Measurements from ENCODE around the gene ATM. TPM values are rescaled to one million over a fixed set of nuclear protein-coding genes. Genes with fewer than 3 reads are reported as not detected.
"Not testable (repeated sequence)": the region's sequence is repeated elsewhere in the genome, so short reads cannot be mapped to it uniquely, and the experiment has no call there.

ATM gene
- polyA plus RNA-seq, 2 donors: 6.6 to 8.3 TPM

GRCh38 chr11:108373505-108373904, 150.6 kb downstream of the ATM start:
- H3K27ac ChIP-seq (ENCODE audit: low read depth in 2 of 2, low read length in 1 of 2); H3K4me3 ChIP-seq (ENCODE audit: low read depth in 1 of 2, low read length in 2 of 2); H3K36me3 ChIP-seq (ENCODE audit: control insufficient read depth in 2 of 2, insufficient read depth in 2 of 2, low read length in 1 of 2); H3K27me3 ChIP-seq (ENCODE audit: control insufficient read depth in 1 of 2, insufficient read depth in 2 of 2, low read length in 2 of 2); H3K4me1 ChIP-seq (ENCODE audit: control insufficient read depth in 2 of 2, insufficient read depth in 2 of 2, low read length in 1 of 2); H3K9me3 ChIP-seq (ENCODE audit: control insufficient read depth in 2 of 2, insufficient read depth in 1 of 2, low read depth in 1 of 2, low read length in 1 of 2): not testable (repeated sequence)
- WGBS, 2 donors: 94 to 95% methylated on average over 24 of the region's 24 CpGs

- no peaks in the 10 kb centered on the region for H3K9me3 ChIP-seq (ENCODE audit: control insufficient read depth in 2 of 2, insufficient read depth in 1 of 2, low read depth in 1 of 2, low read length in 1 of 2)
- no peaks in the 10 kb centered on the region for H3K27me3 ChIP-seq (ENCODE audit: control insufficient read depth in 1 of 2, insufficient read depth in 2 of 2, low read length in 2 of 2)
- H3K4me1 ChIP-seq (ENCODE audit: control insufficient read depth in 2 of 2, insufficient read depth in 2 of 2, low read length in 1 of 2): no peaks in the 10 kb centered on the region
- 80 to 87% methylated on average over 5 of the region's 5 CpGs for WGBS, 2 donors
- H3K36me3 ChIP-seq (ENCODE audit: control insufficient read depth in 2 of 2, insufficient read depth in 2 of 2, low read length in 1 of 2): no peaks in the 10 kb centered on the region
- no peak overlapping the region for H3K27ac ChIP-seq (ENCODE audit: low read depth in 2 of 2, low read length in 1 of 2)
- no peak overlapping the region for H3K4me3 ChIP-seq (ENCODE audit: low read depth in 1 of 2, low read length in 2 of 2)
Measured at GRCh38 chr11:108388576-108388975, 165.7 kb downstream of the ATM start.

GRCh38 chr11:108392353-108392752, 169.5 kb downstream of the ATM start:
- no peaks in the 10 kb centered on the region for H3K4me1 ChIP-seq (ENCODE audit: control insufficient read depth in 2 of 2, insufficient read depth in 2 of 2, low read length in 1 of 2)
- no peaks in the 10 kb centered on the region for H3K9me3 ChIP-seq (ENCODE audit: control insufficient read depth in 2 of 2, insufficient read depth in 1 of 2, low read depth in 1 of 2, low read length in 1 of 2)
- no peaks in the 10 kb centered on the region for H3K27me3 ChIP-seq (ENCODE audit: control insufficient read depth in 1 of 2, insufficient read depth in 2 of 2, low read length in 2 of 2)
- H3K36me3 ChIP-seq (ENCODE audit: control insufficient read depth in 2 of 2, insufficient read depth in 2 of 2, low read length in 1 of 2): no peaks in the 10 kb centered on the region
- H3K27ac ChIP-seq (ENCODE audit: low read depth in 2 of 2, low read length in 1 of 2): no peak overlapping the region
- 93 to 94% methylated on average over 1 of the region's 1 CpG for WGBS, 2 donors
- no peak overlapping the region for H3K4me3 ChIP-seq (ENCODE audit: low read depth in 1 of 2, low read length in 2 of 2)

- Histone ChIP-seq H3K27me3 (ENCODE audit: control insufficient read depth in 1 of 2, insufficient read depth in 2 of 2, low read length in 2 of 2) (no peaks in the 10 kb centered on the region), H3K36me3 (ENCODE audit: control insufficient read depth in 2 of 2, insufficient read depth in 2 of 2, low read length in 1 of 2) (no peaks in the 10 kb centered on the region), H3K9me3 (ENCODE audit: control insufficient read depth in 2 of 2, insufficient read depth in 1 of 2, low read depth in 1 of 2, low read length in 1 of 2) (no peaks in the 10 kb centered on the region), H3K4me3 (ENCODE audit: low read depth in 1 of 2, low read length in 2 of 2) (no peak overlapping the region), H3K4me1 (ENCODE audit: control insufficient read depth in 2 of 2, insufficient read depth in 2 of 2, low read length in 1 of 2) (no peaks in the 10 kb centered on the region), H3K27ac (ENCODE audit: low read depth in 2 of 2, low read length in 1 of 2) (no peak overlapping the region)
- WGBS, 2 donors: 22 to 34% methylated on average over 1 of the region's 1 CpG
Measured at GRCh38 chr11:108393046-108393445, 170.2 kb downstream of the ATM start.

- WGBS, 2 donors: 91 to 93% methylated on average over 4 of the region's 4 CpGs
- Histone ChIP-seq H3K27me3 (ENCODE audit: control insufficient read depth in 1 of 2, insufficient read depth in 2 of 2, low read length in 2 of 2) (no peaks in the 10 kb centered on the region), H3K9me3 (ENCODE audit: control insufficient read depth in 2 of 2, insufficient read depth in 1 of 2, low read depth in 1 of 2, low read length in 1 of 2) (no peaks in the 10 kb centered on the region), H3K4me1 (ENCODE audit: control insufficient read depth in 2 of 2, insufficient read depth in 2 of 2, low read length in 1 of 2) (no peaks in the 10 kb centered on the region), H3K4me3 (ENCODE audit: low read depth in 1 of 2, low read length in 2 of 2) (no peak overlapping the region), H3K27ac (ENCODE audit: low read depth in 2 of 2, low read length in 1 of 2) (no peak overlapping the region), H3K36me3 (ENCODE audit: control insufficient read depth in 2 of 2, insufficient read depth in 2 of 2, low read length in 1 of 2) (no peaks in the 10 kb centered on the region)
Measured at GRCh38 chr11:108394744-108395284, 171.9 kb downstream of the ATM start.

- H3K27ac ChIP-seq (ENCODE audit: low read depth in 2 of 2, low read length in 1 of 2); H3K36me3 ChIP-seq (ENCODE audit: control insufficient read depth in 2 of 2, insufficient read depth in 2 of 2, low read length in 1 of 2); H3K9me3 ChIP-seq (ENCODE audit: control insufficient read depth in 2 of 2, insufficient read depth in 1 of 2, low read depth in 1 of 2, low read length in 1 of 2); H3K4me1 ChIP-seq (ENCODE audit: control insufficient read depth in 2 of 2, insufficient read depth in 2 of 2, low read length in 1 of 2); H3K27me3 ChIP-seq (ENCODE audit: control insufficient read depth in 1 of 2, insufficient read depth in 2 of 2, low read length in 2 of 2); H3K4me3 ChIP-seq (ENCODE audit: low read depth in 1 of 2, low read length in 2 of 2): not testable (repeated sequence)
- 94 to 95% methylated on average over 6 of the region's 6 CpGs for WGBS, 2 donors
Measured at GRCh38 chr11:108396672-108397071, 173.8 kb downstream of the ATM start.

- WGBS, 2 donors: 78 to 81% methylated on average over 6 of the region's 6 CpGs
- Histone ChIP-seq H3K27me3 (ENCODE audit: control insufficient read depth in 1 of 2, insufficient read depth in 2 of 2, low read length in 2 of 2) (no peaks in the 10 kb centered on the region), H3K9me3 (ENCODE audit: control insufficient read depth in 2 of 2, insufficient read depth in 1 of 2, low read depth in 1 of 2, low read length in 1 of 2) (no peaks in the 10 kb centered on the region)
Measured at GRCh38 chr11:108398439-108398838, 175.6 kb downstream of the ATM start.

GRCh38 chr11:108402241-108402640, 179.4 kb downstream of the ATM start:
- H3K27ac ChIP-seq (ENCODE audit: low read depth in 2 of 2, low read length in 1 of 2): no peak overlapping the region
- H3K36me3 ChIP-seq (ENCODE audit: control insufficient read depth in 2 of 2, insufficient read depth in 2 of 2, low read length in 1 of 2): no peaks in the 10 kb centered on the region
- H3K4me3 ChIP-seq (ENCODE audit: low read depth in 1 of 2, low read length in 2 of 2): no peak overlapping the region
- H3K9me3 ChIP-seq (ENCODE audit: control insufficient read depth in 2 of 2, insufficient read depth in 1 of 2, low read depth in 1 of 2, low read length in 1 of 2): no peaks in the 10 kb centered on the region
- 100% methylated on average over 1 of the region's 1 CpG for WGBS, 2 donors
- H3K4me1 ChIP-seq (ENCODE audit: control insufficient read depth in 2 of 2, insufficient read depth in 2 of 2, low read length in 1 of 2): no peaks in the 10 kb centered on the region
- no peaks in the 10 kb centered on the region for H3K27me3 ChIP-seq (ENCODE audit: control insufficient read depth in 1 of 2, insufficient read depth in 2 of 2, low read length in 2 of 2)

More at GRCh38 chr11:108398439-108398838, 175.6 kb downstream of the ATM start:
- Histone ChIP-seq H3K4me1 (ENCODE audit: control insufficient read depth in 2 of 2, insufficient read depth in 2 of 2, low read length in 1 of 2) (no peaks in the 10 kb centered on the region), H3K4me3 (ENCODE audit: low read depth in 1 of 2, low read length in 2 of 2) (no peak overlapping the region), H3K36me3 (ENCODE audit: control insufficient read depth in 2 of 2, insufficient read depth in 2 of 2, low read length in 1 of 2) (no peaks in the 10 kb centered on the region), H3K27ac (ENCODE audit: low read depth in 2 of 2, low read length in 1 of 2) (no peak overlapping the region)

GRCh38 chr11:108403052-108403451, 180.2 kb downstream of the ATM start:
- Histone ChIP-seq H3K4me3 (ENCODE audit: low read depth in 1 of 2, low read length in 2 of 2) (no peak overlapping the region), H3K4me1 (ENCODE audit: control insufficient read depth in 2 of 2, insufficient read depth in 2 of 2, low read length in 1 of 2) (no peaks in the 10 kb centered on the region), H3K27me3 (ENCODE audit: control insufficient read depth in 1 of 2, insufficient read depth in 2 of 2, low read length in 2 of 2) (no peaks in the 10 kb centered on the region), H3K36me3 (ENCODE audit: control insufficient read depth in 2 of 2, insufficient read depth in 2 of 2, low read length in 1 of 2) (no peaks in the 10 kb centered on the region), H3K27ac (ENCODE audit: low read depth in 2 of 2, low read length in 1 of 2) (no peak overlapping the region), H3K9me3 (ENCODE audit: control insufficient read depth in 2 of 2, insufficient read depth in 1 of 2, low read depth in 1 of 2, low read length in 1 of 2) (no peaks in the 10 kb centered on the region)
- 43 to 53% methylated on average over 1 of the region's 1 CpG for WGBS, 2 donors

GRCh38 chr11:108405706-108406105, 182.8 kb downstream of the ATM start:
- Histone ChIP-seq H3K27ac (ENCODE audit: low read depth in 2 of 2, low read length in 1 of 2) (no peak overlapping the region), H3K4me3 (ENCODE audit: low read depth in 1 of 2, low read length in 2 of 2) (no peak overlapping the region), H3K9me3 (ENCODE audit: control insufficient read depth in 2 of 2, insufficient read depth in 1 of 2, low read depth in 1 of 2, low read length in 1 of 2) (no peaks in the 10 kb centered on the region), H3K27me3 (ENCODE audit: control insufficient read depth in 1 of 2, insufficient read depth in 2 of 2, low read length in 2 of 2) (no peaks in the 10 kb centered on the region), H3K4me1 (ENCODE audit: control insufficient read depth in 2 of 2, insufficient read depth in 2 of 2, low read length in 1 of 2) (no peaks in the 10 kb centered on the region), H3K36me3 (ENCODE audit: control insufficient read depth in 2 of 2, insufficient read depth in 2 of 2, low read length in 1 of 2) (no peaks in the 10 kb centered on the region)
- WGBS, 2 donors: 67 to 74% methylated on average over 1 of the region's 1 CpG

All from esophagus (tissue), 2 donors.